Spinal cord (tissue), 10 donors: ENCODE measurements around the gene ATF6. TPM values are rescaled to one million over a fixed set of nuclear protein-coding genes. Genes with fewer than 3 reads are reported as not detected.

Experiments used
- DNase-seq, 6 donors: peaks; one replicate each; pipeline versions ENCODE4 v3.0.0 to v3.0.0-alpha.2; 2013 to 2015; ENCODE audit warnings: low spot score in 6 of 6, low read depth in 4 of 6
- H3K27ac ChIP-seq: one replicate; pipeline ENCODE4 v1.5.1; 2013; ENCODE audit warnings: low read depth, low read length, control low read depth
- H3K27me3 ChIP-seq: one replicate; pipeline ENCODE4 v1.6.1; 2013; ENCODE audit warnings: low read length; ENCODE audit not compliant: control insufficient read depth, insufficient read depth
- H3K36me3 ChIP-seq: one replicate; pipeline ENCODE4 v1.6.1; 2013; ENCODE audit warnings: low read length; ENCODE audit not compliant: control insufficient read depth, insufficient read depth
- H3K4me1 ChIP-seq: one replicate; pipeline ENCODE4 v1.6.1; 2013; ENCODE audit warnings: low read length; ENCODE audit not compliant: control insufficient read depth, insufficient read depth
- H3K4me3 ChIP-seq: one replicate; pipeline ENCODE4 v1.5.1; 2013; ENCODE audit warnings: low read depth, low read length, control low read depth
- H3K9me3 ChIP-seq: one replicate; pipeline ENCODE4 v1.6.1; 2013; ENCODE audit warnings: low read length; ENCODE audit not compliant: control insufficient read depth, insufficient read depth
- WGBS: methylation state at CpG from one replicate; pipeline ENCODE4 v1.1.5; 2013; ENCODE audit warnings: missing lambda C conversion rate; ENCODE audit not compliant: insufficient coverage; 5-methylcytosine and 5-hydroxymethylcytosine counted together
- polyA plus RNA-seq, 2 donors: library from polyadenylated mRNA; unstranded; fragments of 120-200 nt; gene quantifications; one replicate each; pipeline ENCODE4 v1.2.1, GENCODE V29; 2013; ENCODE audit not compliant: insufficient read length in 2 of 2
- total RNA-seq, 2 donors: library from RNA; depleted of rRNA in 1 of 2; stranded (reverse); fragments of 120-200 nt in 1 of 2; fragments of >200 nt in 1 of 2; gene quantifications; one replicate each; pipeline versions ENCODE4 v1.2.3 to v1.2.4, GENCODE V29; 2013 to 2014
- donor health status: healthy.

Gene ATF6
- total and polyA plus RNA-seq, 4 donors = 18.6 to 41.1 (median 24.5) TPM

GRCh38 chr1:161950377-161950776, 184.3 kb downstream of the ATF6 start:
- WGBS = 57% methylated on average over 1 of the region's 1 CpG
- H3K9me3 ChIP-seq = no peaks in the 10 kb centered on the region
- no peaks in the 10 kb centered on the region for H3K36me3 ChIP-seq
- H3K27me3 ChIP-seq = no peaks in the 10 kb centered on the region
- no peak overlapping the region for H3K4me3 ChIP-seq
- no peaks in the 10 kb centered on the region for H3K4me1 ChIP-seq
- DNase-seq = no peak
- no peak overlapping the region for H3K27ac ChIP-seq

GRCh38 chr1:161951646-161952045, 185.5 kb downstream of the ATF6 start:
- Histone ChIP-seq H3K27me3 (no peaks in the 10 kb centered on the region), H3K27ac (no peak overlapping the region), H3K4me3 (no peak overlapping the region), H3K36me3 (no peaks in the 10 kb centered on the region), H3K4me1 (no peaks in the 10 kb centered on the region), H3K9me3 (no peaks in the 10 kb centered on the region)
- DNase-seq = no peak
- no CpG with 5 or more reads among the region's 1 CpG for WGBS

DNA sequence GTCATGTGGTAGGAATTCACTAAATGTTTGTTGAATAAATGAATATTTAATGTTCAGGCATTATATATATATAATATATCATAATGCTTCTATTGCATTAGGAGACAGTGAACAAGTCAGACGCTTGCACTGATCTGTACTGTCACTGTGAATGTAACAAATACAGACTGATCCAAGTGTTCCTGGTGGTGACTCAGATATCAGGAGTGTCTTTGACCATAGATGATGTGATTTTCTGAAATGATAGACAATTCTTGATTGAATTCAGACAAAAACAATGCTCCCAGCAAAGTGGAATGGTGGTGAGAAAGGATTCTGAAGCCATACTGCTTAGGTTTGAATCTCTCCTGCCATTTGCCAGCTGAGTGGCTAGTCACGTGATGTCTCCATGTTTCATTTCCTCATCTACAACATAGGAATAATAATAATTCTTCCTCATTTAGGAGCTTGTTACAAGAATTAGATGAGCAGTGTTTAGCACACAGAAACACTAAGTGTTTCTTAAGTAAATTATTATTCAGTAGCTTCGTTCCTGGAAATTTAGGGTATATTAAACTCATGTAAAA, 186.6 kb downstream of the ATF6 start:
- Histone ChIP-seq H3K27me3 (no peaks in the 10 kb centered on the region), H3K36me3 (no peaks in the 10 kb centered on the region), H3K27ac (no peak overlapping the region), H3K9me3 (no peaks in the 10 kb centered on the region), H3K4me3 (no peak overlapping the region), H3K4me1 (no peaks in the 10 kb centered on the region)
- WGBS = 100% methylated on average over 1 of the region's 3 CpGs
- no peak for DNase-seq

DNA sequence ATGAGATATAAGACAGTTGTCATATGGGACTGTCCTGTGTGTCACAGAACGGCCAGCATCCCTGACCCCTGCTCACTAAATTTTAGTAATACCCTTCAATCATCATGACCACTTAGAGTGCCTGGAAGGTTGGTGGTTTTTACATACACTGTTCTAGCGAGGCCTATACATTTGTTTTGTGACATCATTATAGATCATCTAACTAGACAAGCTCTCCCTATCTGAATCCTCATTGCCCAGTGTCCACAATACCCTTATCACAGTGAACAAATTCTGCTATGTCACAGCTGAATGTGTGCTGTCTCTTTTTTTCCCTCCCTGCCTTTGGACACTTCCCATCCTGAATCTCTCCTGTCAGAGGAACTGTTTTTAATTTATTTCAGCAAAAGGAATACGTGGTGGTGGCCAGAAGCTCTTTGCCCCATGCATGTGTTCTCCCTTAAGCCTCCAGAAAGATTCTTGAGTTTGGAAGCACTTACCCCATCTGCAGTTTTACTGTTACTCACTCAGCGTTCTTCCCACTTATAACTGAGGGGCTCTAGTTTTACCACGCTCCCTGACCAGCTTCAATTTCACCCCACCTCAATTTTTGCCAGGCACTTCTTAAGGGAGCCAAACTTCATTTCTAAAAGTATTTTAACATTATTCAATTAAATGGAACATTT, 187.3 kb downstream of the ATF6 start:
- H3K27ac ChIP-seq = no peak overlapping the region
- no peak for DNase-seq
- 80% methylated on average over 4 of the region's 5 CpGs for WGBS
- no peaks in the 10 kb centered on the region for H3K9me3 ChIP-seq
- H3K36me3 ChIP-seq = no peaks in the 10 kb centered on the region
- H3K4me3 ChIP-seq = no peak overlapping the region
- no peaks in the 10 kb centered on the region for H3K27me3 ChIP-seq
- H3K4me1 ChIP-seq = no peaks in the 10 kb centered on the region

GRCh38 chr1:161954050-161954449, 187.9 kb downstream of the ATF6 start:
- Histone ChIP-seq H3K9me3 (no peaks in the 10 kb centered on the region), H3K27ac (no peak overlapping the region), H3K36me3 (peaks cover under 1% of the 10 kb centered on the region), H3K4me1 (no peaks in the 10 kb centered on the region), H3K27me3 (no peaks in the 10 kb centered on the region), H3K4me3 (no peak overlapping the region)
- DNase-seq = no peak
- WGBS = no CpG with 5 or more reads among the region's 2 CpGs

DNA sequence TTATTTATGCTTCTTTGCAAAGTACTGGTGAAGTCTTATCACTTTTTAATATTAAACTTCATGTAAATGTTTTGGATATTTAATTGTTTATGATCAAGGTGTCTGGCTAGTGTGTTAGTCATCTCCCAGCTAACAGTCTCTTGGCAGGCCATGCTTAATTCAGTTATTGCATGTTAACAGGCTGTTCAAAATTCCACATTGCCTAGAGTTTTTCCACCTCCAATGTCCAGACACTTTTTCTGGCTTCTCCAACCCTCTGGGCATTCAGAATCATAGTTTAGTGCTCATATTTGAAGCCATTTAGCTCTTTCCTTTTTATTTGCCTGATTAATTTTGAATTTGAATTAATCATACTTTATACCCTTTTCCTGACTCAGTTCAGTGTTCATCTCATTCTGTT, 188.3 kb downstream of the ATF6 start:
- Histone ChIP-seq H3K27ac (no peak overlapping the region), H3K9me3 (no peaks in the 10 kb centered on the region)
- DNase-seq = no peak

GRCh38 chr1:161955606-161956005, 189.5 kb downstream of the ATF6 start:
- Histone ChIP-seq H3K9me3 (no peaks in the 10 kb centered on the region), H3K27ac (no peak overlapping the region), H3K4me1 (no peaks in the 10 kb centered on the region), H3K27me3 (no peaks in the 10 kb centered on the region), H3K4me3 (no peak overlapping the region), H3K36me3 (peaks cover 6% of the 10 kb centered on the region)
- WGBS = 88% methylated on average over 1 of the region's 2 CpGs
- DNase-seq = no peak

More for the DNA sequence above, 188.3 kb downstream of the ATF6 start:
- no peaks in the 10 kb centered on the region for H3K4me1 ChIP-seq
- H3K27me3 ChIP-seq = no peaks in the 10 kb centered on the region
- H3K36me3 ChIP-seq = peaks cover 5% of the 10 kb centered on the region
- no peak overlapping the region for H3K4me3 ChIP-seq

DNA sequence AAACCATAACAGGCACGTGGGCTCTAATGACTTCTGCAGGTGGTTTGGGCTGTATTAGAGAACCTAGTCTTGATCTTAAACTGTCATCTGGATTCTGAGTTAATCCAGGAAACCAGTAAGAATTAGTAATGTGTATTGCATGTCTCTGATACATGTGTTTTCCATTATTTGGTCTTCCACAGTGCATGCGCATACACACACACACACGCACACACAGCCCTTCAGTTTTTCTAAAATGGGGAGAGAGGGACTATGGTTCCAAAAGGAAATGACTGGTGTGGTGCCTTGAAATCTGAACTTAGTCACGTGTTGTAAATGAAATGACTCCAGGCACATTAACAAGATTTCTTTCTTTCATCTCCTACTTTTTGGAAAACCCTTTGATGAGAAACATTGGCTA, 190.0 kb downstream of the ATF6 start:
- no peak overlapping the region for H3K27ac ChIP-seq
- no peaks in the 10 kb centered on the region for H3K27me3 ChIP-seq
- H3K36me3 ChIP-seq = peaks cover 7% of the 10 kb centered on the region
- no peaks in the 10 kb centered on the region for H3K9me3 ChIP-seq
- 80% methylated on average over 1 of the region's 4 CpGs for WGBS
- peaks cover 2% of the 10 kb centered on the region for H3K4me1 ChIP-seq
- no peak for DNase-seq
- H3K4me3 ChIP-seq = no peak overlapping the region

- Histone ChIP-seq H3K36me3 (peaks cover 8% of the 10 kb centered on the region), H3K4me3 (no peak overlapping the region), H3K9me3 (no peaks in the 10 kb centered on the region), H3K27me3 (no peaks in the 10 kb centered on the region), H3K4me1 (peaks cover 3% of the 10 kb centered on the region), H3K27ac (no peak overlapping the region)
- WGBS = 90% methylated on average over 1 of the region's 3 CpGs
- no peak for DNase-seq
These were observed 190.8 kb downstream of the ATF6 start for GRCh38 chr1:161956930-161957329.

GRCh38 chr1:161958425-161958824, 192.3 kb downstream of the ATF6 start:
- peak in 1 of 6 donors; percentile 17 for DNase-seq
- peaks cover 8% of the 10 kb centered on the region for H3K36me3 ChIP-seq
- H3K9me3 ChIP-seq = no peaks in the 10 kb centered on the region
- H3K4me3 ChIP-seq = no peak overlapping the region
- WGBS = 68% methylated on average over 6 of the region's 7 CpGs
- H3K4me1 ChIP-seq = peaks cover 3% of the 10 kb centered on the region
- no peak overlapping the region for H3K27ac ChIP-seq
- H3K27me3 ChIP-seq = no peaks in the 10 kb centered on the region
